Loucy (cell line): Measurements from ENCODE around the gene RPTOR.

ENCODE experiments used
- H2AFZ ChIP-seq: fragments of 200-600 bp; sonication (generic); 2 replicates; pipeline ENCODE4 v1.6.0; 2016; ENCODE audit warnings: antibody characterized with exemption, mild to moderate bottlenecking, low read length, moderate library complexity
- H3F3A ChIP-seq: fragments of 200-600 bp; 2 replicates; pipeline ENCODE4 v1.6.0; 2016; ENCODE audit warnings: antibody characterized with exemption, low read depth, mild to moderate bottlenecking
- H3K27me3 ChIP-seq: fragments of 200-600 bp; sonication (generic); 2 replicates; pipeline ENCODE4 v1.6.1; 2014; ENCODE audit warnings: low read length, mild to moderate bottlenecking; ENCODE audit not compliant: insufficient read depth, poor library complexity, severe bottlenecking
- H3K36me3 ChIP-seq: fragments of 200-600 bp; sonication (generic); 2 replicates; pipeline ENCODE4 v1.6.1; 2016; ENCODE audit warnings: low read length; ENCODE audit not compliant: insufficient read depth
- H3K4me1 ChIP-seq: fragments of 200-600 bp; sonication (generic); 2 replicates; pipeline ENCODE4 v1.5.1; 2014; ENCODE audit warnings: low read length, mild to moderate bottlenecking; ENCODE audit not compliant: insufficient read depth, poor library complexity, severe bottlenecking
- H3K4me2 ChIP-seq: fragments of 200-600 bp; sonication (generic); 2 replicates; pipeline ENCODE4 v1.6.0; 2014; ENCODE audit warnings: antibody characterized with exemption, low read length, low read depth, mild to moderate bottlenecking; ENCODE audit not compliant: poor library complexity, severe bottlenecking
- H3K4me3 ChIP-seq: fragments of 200-600 bp; sonication (generic); 2 replicates; pipeline ENCODE4 v1.5.1; 2014; ENCODE audit warnings: low read length, mild to moderate bottlenecking, mixed read lengths; ENCODE audit not compliant: poor library complexity, severe bottlenecking
- H3K79me2 ChIP-seq: fragments of 200-600 bp; sonication (generic); 2 replicates; pipeline ENCODE4 v1.6.1; 2014; ENCODE audit warnings: low read length; ENCODE audit not compliant: insufficient read depth
- H3K9ac ChIP-seq: fragments of 200-600 bp; sonication (generic); 2 replicates; pipeline ENCODE4 v1.6.0; 2014; ENCODE audit warnings: mild to moderate bottlenecking, low read depth, low read length, moderate library complexity; ENCODE audit not compliant: poor library complexity, severe bottlenecking
- H3K9me2 ChIP-seq: fragments of 200-600 bp; sonication (generic); replicated peaks from 2 replicates; pipeline ENCODE4 v1.6.1; 2016; ENCODE audit warnings: low read depth, low read length, mixed read lengths
- H3K9me3 ChIP-seq: fragments of 200-600 bp; sonication (generic); 2 replicates; pipeline ENCODE4 v1.6.1; 2014; ENCODE audit warnings: mild to moderate bottlenecking, antibody characterized with exemption, low read length, low read depth; ENCODE audit not compliant: insufficient read depth
- H4K20me1 ChIP-seq: fragments of 200-600 bp; sonication (generic); 2 replicates; pipeline ENCODE4 v1.6.0; 2014; ENCODE audit warnings: antibody characterized with exemption, low read length, mild to moderate bottlenecking; ENCODE audit not compliant: insufficient read depth, poor library complexity, severe bottlenecking
- EZH2phosphoT487 ChIP-seq: fragments of 200-600 bp; IDR thresholded peaks from 2 replicates; pipeline ENCODE4 v1.6.1; 2018; ENCODE audit warnings: antibody characterized with exemption, mild to moderate bottlenecking, moderate library complexity, borderline replicate concordance
- TF ChIP-seq, protein P1 (sequence below): fragments of 200-600 bp; sonication (generic); conservative IDR thresholded peaks from 2 replicates; pipeline ENCODE4 v1.5.1; 2014; ENCODE audit warnings: mild to moderate bottlenecking, antibody characterized with exemption, low read length

Gene RPTOR

DNA sequence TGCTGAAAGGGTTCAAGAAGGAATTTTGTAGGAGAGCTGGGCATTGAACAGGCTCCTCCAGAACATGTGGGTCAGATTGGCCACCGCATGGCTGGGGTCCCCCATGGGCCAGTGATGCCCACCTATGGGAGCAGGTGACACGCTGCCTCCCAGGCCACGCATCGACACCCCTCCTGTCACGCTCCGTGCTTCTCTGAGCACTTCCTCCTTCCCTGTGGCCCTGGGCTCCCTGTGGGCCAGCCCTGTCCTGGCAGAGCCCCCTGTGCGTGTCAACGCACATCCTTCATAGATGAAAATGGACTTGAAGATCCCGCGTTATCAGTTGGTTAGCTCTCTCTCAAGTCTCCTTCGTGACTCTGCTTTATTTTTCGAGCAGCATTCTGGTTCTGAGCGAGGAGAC is 160.3 kb downstream of the RPTOR start:
- Histone ChIP-seq H4K20me1 (no peaks in the 10 kb centered on the region), H3K4me3 (no peak overlapping the region), H3K27me3 (no peaks in the 10 kb centered on the region), H3K9me3 (no peaks in the 10 kb centered on the region), H3K36me3 (peaks cover 18% of the 10 kb centered on the region; the same call in 1 of the 2 replicates), H3K9ac (no peak overlapping the region), H3F3A (no peaks in the 10 kb centered on the region), H3K79me2 (peaks cover 44% of the 10 kb centered on the region), H3K9me2 (no peaks in the 10 kb centered on the region), H2AFZ (no peak overlapping the region), H3K4me2 (no peak overlapping the region), H3K4me1 (peaks cover 29% of the 10 kb centered on the region)
- TF ChIP-seq EZH2phosphoT487: no peak
- TF ChIP-seq, protein P1, sequence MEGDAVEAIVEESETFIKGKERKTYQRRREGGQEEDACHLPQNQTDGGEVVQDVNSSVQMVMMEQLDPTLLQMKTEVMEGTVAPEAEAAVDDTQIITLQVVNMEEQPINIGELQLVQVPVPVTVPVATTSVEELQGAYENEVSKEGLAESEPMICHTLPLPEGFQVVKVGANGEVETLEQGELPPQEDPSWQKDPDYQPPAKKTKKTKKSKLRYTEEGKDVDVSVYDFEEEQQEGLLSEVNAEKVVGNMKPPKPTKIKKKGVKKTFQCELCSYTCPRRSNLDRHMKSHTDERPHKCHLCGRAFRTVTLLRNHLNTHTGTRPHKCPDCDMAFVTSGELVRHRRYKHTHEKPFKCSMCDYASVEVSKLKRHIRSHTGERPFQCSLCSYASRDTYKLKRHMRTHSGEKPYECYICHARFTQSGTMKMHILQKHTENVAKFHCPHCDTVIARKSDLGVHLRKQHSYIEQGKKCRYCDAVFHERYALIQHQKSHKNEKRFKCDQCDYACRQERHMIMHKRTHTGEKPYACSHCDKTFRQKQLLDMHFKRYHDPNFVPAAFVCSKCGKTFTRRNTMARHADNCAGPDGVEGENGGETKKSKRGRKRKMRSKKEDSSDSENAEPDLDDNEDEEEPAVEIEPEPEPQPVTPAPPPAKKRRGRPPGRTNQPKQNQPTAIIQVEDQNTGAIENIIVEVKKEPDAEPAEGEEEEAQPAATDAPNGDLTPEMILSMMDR: no peak

DNA sequence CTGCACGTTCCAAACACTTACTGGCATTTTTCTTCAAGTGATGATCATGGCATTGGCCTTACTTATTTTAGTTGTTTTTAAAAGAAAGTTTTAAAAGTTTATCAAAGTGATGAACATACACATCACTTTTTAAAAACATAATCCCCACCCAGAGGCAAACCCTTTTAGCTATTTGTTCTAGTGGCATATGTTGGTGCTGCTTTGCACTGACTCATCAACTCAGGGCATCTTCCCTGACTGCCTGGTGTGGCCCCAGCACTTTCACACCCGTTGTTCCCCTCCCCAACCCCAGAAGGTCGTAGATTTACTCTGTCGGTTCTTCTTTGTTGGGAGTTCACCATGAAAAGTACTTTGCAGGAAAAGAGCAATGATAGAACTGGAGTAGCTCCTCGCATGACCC is 161.3 kb downstream of the RPTOR start:
- Histone ChIP-seq H3K27me3 (no peaks in the 10 kb centered on the region), H3K4me3 (no peak overlapping the region), H3K36me3 (peaks cover 18% of the 10 kb centered on the region; the same call in 1 of the 2 replicates), H3K9ac (no peak overlapping the region), H3K4me2 (no peak overlapping the region), H4K20me1 (no peaks in the 10 kb centered on the region), H3K9me2 (no peaks in the 10 kb centered on the region), H3K79me2 (peaks cover 33% of the 10 kb centered on the region), H3K4me1 (peaks cover 29% of the 10 kb centered on the region), H3F3A (no peaks in the 10 kb centered on the region), H3K9me3 (no peaks in the 10 kb centered on the region), H2AFZ (no peak overlapping the region)
- no peak for TF ChIP-seq EZH2phosphoT487
- TF ChIP-seq, protein P1: no peak

DNA sequence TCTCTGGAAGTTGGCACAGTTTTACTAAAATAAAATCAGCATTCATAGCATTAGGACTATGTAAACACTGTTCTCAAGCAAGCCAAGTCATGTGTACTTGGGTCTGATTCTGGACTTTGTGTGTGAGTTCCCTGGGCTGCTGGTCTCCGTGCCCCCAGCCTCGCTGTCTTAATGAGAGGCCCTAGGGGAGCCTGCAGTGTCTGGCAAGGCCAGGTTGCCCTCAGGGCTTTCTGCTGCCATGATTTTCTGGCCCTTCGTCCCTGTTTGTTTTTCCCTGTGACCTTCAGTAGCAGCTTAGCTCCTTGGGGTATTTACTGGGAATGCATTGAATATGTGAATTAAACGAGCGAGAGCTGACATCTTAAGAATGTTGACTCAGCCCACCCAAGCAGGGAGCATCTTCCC is 161.8 kb downstream of the RPTOR start:
- no peak overlapping the region for H3K9ac ChIP-seq
- H3K4me1 ChIP-seq: peaks cover 29% of the 10 kb centered on the region
- H4K20me1 ChIP-seq: no peaks in the 10 kb centered on the region
- H3K27me3 ChIP-seq: no peaks in the 10 kb centered on the region
- H3K9me3 ChIP-seq: no peaks in the 10 kb centered on the region
- peaks cover 30% of the 10 kb centered on the region for H3K79me2 ChIP-seq
- H2AFZ ChIP-seq: no peak overlapping the region
- H3F3A ChIP-seq: no peaks in the 10 kb centered on the region
- peaks cover 18% of the 10 kb centered on the region; the same call in 1 of the 2 replicates for H3K36me3 ChIP-seq
- no peak overlapping the region for H3K4me2 ChIP-seq
- TF ChIP-seq EZH2phosphoT487: no peak
- TF ChIP-seq, protein P1: no peak
- H3K4me3 ChIP-seq: no peak overlapping the region
- no peaks in the 10 kb centered on the region for H3K9me2 ChIP-seq
